ENCODE measurements around the gene MBTD1. TPM values are rescaled to one million over a fixed set of nuclear protein-coding genes. Genes with fewer than 3 reads are reported as not detected.

MBTD1 gene
- total and polyA plus RNA-seq, 2 of the 8 experiments (the other 6 are each of a cell fraction or from before 2014, with no cell fraction given): 20.3 to 51.4 TPM

DNA sequence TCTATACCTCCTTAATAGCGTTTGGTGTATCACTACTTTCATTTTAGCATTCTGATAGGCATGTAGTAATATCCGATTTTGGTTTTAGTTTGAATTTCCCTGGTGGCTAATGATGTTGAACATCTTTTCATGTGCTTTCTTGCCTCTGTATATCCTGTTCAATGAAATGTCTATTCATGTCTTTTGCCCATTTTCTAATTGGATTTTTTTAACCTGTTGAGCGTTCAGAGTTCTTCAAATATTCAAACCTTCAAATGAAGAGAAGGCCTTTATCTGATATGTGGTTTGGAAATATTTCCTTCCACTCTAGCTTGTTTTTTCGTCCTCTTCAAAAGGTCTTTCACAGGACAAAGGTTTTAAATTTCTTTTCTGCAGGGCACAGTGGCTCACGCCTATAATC is 108.9 kb downstream of the MBTD1 start (continued):
- TF ChIP-seq SIX5 (IDR thresholded peaks at IDR 0.05; ENCODE audit: low read depth, low read length) (no peak), RFX5 (IDR thresholded peaks at IDR 0.05; ENCODE audit: borderline replicate concordance, low read depth, low read length) (no peak), SAP30 (IDR thresholded peaks at IDR 0.05; ENCODE audit: insufficient read depth, insufficient replicate concordance, low read length) (no peak)
